GM10266 (cell line): ENCODE results near the gene SGCA.
A peak's percentile ranks its signal among the peaks of the same experiment; 100 is the strongest.

Experiments used
- DNase-seq: peaks from one replicate; pipeline ENCODE4 v3.0.0; 2012; ENCODE audit errors: extremely low spot score
- TF ChIP-seq, protein P1 (sequence below): IDR thresholded peaks from 2 replicates; pipeline ENCODE4 v1.5.1; 2012; ENCODE audit warnings: mild to moderate bottlenecking, low read depth; ENCODE audit not compliant: control insufficient read depth, insufficient read depth; ENCODE audit errors: missing control alignments

SGCA gene

DNA sequence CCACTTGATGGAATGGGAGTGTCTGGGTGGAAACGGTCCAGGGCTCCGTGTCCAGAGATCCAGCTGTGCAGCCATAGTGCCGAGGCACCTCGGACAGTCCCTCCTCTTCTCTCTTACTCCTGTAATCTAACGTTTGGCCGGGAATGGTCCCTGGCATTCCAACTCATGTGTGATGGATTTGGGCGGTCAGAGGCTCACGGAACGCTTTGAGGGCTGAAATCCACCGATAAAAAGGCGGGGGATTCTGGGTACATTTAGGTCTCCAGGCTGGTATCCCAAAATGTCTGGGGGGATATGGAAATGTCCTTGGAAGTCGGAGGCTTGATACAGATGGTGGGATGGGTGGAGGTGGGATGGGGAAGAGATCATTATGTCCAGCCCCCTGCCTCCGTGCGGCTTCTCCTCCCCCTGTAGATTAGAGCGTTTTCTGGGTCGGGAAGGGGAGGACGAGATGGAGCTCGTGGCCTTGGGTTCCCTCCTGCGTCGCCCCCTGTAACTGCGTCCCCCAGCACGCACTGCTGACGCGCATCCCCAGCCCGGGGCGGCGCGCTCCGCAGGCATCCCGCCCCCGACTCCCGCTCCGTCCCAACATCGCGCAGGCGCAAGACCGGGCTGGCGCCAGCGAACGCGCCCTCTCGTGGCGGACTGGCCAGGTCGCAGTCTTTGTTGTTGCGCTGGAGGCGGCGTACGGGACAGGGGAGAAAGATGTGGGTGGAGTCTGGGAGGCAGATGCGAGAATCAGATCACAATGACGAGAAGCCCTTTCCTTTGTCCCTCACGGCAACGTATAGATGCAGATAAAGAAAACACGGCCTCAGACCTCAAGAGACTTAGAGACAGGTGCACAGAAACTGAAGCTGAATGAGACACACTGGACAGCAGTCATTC lies 4.5 kb upstream of the SGCA start:
- DNase-seq, result peak; percentile 97
- TF ChIP-seq, protein P1, sequence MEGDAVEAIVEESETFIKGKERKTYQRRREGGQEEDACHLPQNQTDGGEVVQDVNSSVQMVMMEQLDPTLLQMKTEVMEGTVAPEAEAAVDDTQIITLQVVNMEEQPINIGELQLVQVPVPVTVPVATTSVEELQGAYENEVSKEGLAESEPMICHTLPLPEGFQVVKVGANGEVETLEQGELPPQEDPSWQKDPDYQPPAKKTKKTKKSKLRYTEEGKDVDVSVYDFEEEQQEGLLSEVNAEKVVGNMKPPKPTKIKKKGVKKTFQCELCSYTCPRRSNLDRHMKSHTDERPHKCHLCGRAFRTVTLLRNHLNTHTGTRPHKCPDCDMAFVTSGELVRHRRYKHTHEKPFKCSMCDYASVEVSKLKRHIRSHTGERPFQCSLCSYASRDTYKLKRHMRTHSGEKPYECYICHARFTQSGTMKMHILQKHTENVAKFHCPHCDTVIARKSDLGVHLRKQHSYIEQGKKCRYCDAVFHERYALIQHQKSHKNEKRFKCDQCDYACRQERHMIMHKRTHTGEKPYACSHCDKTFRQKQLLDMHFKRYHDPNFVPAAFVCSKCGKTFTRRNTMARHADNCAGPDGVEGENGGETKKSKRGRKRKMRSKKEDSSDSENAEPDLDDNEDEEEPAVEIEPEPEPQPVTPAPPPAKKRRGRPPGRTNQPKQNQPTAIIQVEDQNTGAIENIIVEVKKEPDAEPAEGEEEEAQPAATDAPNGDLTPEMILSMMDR, result peak; percentile 98

DNA sequence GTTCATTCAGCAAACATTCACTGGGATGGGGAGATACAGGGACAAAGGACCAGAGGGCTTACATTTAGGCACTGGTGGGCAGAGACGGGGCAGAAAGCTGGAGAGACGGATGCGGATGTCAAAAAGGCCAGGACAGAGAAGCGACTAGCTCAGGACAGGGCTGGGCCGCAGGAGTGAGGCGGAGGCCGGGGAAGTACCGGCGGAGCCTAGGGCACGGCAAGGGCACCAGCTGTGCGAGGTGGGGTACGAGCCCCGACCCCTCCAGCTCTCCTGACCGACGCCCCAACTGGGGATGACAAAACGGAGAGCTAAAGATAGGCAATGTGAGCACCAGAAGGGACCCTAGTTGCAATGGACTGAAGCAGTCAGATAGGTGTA lies 3.9 kb upstream of the SGCA start:
- DNase-seq, result no peak

DNA sequence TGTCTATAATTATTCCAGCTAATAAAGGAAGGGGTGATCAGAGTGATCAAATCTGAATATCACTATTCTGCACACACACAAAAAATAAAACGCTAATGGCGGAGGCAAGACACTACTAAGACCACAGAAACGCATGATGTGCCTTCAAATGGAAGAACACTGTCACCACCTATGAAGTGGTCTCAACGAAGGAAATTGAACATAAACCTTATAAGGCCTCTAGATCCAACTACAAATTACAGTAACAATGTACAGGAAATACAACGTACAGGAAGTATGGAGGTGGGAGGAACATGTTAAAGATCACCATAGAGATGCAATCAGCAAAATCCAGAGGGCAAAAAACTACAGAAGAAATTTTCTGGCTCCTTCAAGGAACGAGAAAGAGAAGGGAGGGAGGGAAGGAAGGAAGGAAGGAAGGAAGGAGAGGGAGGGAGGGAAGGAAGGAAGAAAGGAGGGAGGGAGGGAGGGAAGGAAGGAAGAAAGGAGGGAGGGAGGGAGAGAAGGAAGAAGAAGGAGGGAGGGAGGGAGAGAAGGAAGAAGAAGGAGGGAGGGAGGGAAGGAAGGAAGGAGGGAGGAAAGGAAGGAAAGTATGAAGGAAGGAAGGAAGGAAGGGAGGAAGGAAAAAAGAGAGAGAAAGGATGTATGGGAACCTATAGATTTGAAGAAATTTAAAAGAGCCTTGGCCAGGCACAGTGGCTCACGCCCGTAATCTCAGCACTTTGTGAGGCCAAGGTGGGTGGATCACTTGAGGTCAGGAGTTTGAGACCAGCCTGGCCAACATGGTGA lies 3.1 kb upstream of the SGCA start:
- TF ChIP-seq, protein P1, result no peak
- no peak for DNase-seq

More for the DNA sequence above, 3.9 kb upstream of the SGCA start:
- TF ChIP-seq, protein P1, result no peak

DNA sequence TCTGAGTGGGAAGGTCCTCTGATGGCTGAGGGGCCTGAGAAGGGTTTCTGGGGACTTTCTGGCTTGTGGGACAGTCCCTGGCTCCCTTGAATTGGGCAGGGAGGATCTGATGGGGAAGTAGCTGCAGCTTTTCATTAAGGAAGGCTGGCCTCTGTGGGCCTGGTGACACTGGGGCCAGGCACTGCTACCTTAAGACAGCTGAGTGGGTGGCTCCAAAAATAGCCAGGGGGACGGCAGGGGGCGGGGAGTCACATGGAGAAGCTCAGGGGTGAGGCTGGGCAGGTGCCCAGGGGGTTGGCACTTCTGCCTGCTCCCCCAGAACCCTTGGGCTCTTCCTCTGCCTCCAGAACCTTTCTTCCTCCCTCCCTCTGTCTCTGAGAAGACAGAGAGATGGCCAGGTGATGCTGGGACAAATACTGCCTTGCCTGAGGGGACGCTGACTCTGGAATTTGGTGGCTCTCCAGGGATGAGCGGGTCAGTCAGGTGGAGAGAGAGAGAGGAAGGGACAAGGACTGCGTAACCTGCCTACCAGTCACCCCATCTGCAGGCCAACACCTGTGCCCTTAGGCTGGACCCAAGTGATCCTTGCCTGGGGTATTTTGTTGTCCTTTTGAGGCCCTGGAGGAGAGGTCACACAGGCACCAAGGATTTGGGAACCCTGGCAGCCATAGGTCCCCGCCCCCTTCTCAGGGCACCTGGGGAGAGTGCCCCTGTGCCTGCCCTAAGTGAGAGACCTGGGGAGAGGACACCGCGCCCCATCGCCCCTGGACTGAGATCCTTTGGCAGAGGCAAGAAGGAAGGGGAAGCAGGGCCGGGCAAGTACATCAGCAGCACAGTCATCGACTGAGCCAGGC lies 1.7 kb upstream of the SGCA start:
- DNase-seq, result peak; percentile 70
- TF ChIP-seq, protein P1, result no peak

DNA sequence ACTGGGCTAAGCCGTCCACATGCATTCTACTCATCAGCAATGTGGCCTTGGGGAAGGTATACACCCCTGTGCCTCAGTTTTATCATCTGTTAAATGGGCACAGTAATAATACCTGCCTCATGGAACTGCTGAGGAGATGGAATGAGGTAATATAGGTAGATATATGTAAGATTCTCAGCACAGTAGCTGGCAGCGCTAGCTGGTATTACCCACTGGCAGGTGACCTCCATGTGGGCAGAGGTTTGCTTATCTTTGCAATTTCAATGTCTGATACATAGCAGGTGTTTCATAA lies 1.2 kb upstream of the SGCA start:
- DNase-seq, result no peak
- TF ChIP-seq, protein P1, result no peak

DNA sequence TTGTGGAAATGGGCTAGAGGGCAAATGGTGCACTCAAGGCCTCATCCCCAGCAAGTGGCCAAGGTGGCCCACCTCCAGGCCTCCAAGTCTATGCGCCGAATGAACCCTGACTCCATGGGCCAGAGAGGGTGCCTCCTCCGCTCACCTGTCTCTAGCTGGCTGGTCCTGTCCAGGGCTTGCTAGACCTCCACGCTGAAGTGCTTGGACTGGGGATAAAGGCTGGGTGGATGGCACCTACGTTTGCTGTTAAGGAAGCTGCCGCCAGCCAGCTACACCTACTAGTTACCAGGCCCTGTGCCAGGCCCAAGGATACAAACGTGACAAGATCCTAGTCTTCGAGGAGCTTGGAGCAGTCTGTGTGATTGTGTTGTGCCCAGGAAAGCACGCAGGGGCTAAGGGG lies 739 bp upstream of the SGCA start:
- TF ChIP-seq, protein P1, result no peak
- DNase-seq, result no peak
